Liver (tissue), 9 donors: ENCODE results near the gene HARBI1. TPM values are rescaled to one million over a fixed set of nuclear protein-coding genes. Genes with fewer than 3 reads are reported as not detected.

Experiments used
- DNase-seq: peaks from one replicate; pipeline ENCODE4 v3.0.0-alpha.2; 2017; ENCODE audit warnings: low spot score
- H3K27ac ChIP-seq, 2 donors: one replicate each; pipeline ENCODE4 v1.7.0; 2013; ENCODE audit warnings: inconsistent platforms in 2 of 2, low read length in 2 of 2, control low read depth in 1 of 2, low read depth in 1 of 2, mild to moderate bottlenecking in 1 of 2
- H3K27me3 ChIP-seq, 4 donors: one replicate each; pipeline versions ENCODE4 v1.6.1 to v1.7.0; 2013; ENCODE audit warnings: low read length in 3 of 4, inconsistent platforms in 1 of 4, mild to moderate bottlenecking in 1 of 4, moderate library complexity in 1 of 4; ENCODE audit not compliant: control insufficient read depth in 4 of 4, insufficient read depth in 4 of 4
- H3K36me3 ChIP-seq, 4 donors: one replicate each; pipeline versions ENCODE4 v1.6.1 to v1.7.0; 2013; ENCODE audit warnings: low read length in 3 of 4, mild to moderate bottlenecking in 3 of 4, low read depth in 1 of 4, moderate library complexity in 1 of 4; ENCODE audit not compliant: control insufficient read depth in 4 of 4, insufficient read depth in 3 of 4
- H3K4me1 ChIP-seq, 4 donors: one replicate each; pipeline versions ENCODE4 v1.6.1 to v1.7.0; 2013; ENCODE audit warnings: low read length in 3 of 4, mild to moderate bottlenecking in 3 of 4, moderate library complexity in 1 of 4; ENCODE audit not compliant: control insufficient read depth in 4 of 4, insufficient read depth in 4 of 4
- H3K4me3 ChIP-seq, 3 donors: one replicate each; pipeline versions ENCODE4 v1.6.1 to v1.7.0; 2013; ENCODE audit warnings: low read length in 3 of 3, control low read depth in 1 of 3, low read depth in 1 of 3, mild to moderate bottlenecking in 1 of 3
- H3K9ac ChIP-seq, 2 donors: one replicate each; pipeline ENCODE4 v1.7.0; 2013; ENCODE audit warnings: low read length in 2 of 2, mild to moderate bottlenecking in 2 of 2, moderate library complexity in 2 of 2, control low read depth in 1 of 2, low read depth in 1 of 2
- H3K9me3 ChIP-seq, 4 donors: one replicate each; pipeline versions ENCODE4 v1.6.1 to v1.7.0; 2013; ENCODE audit warnings: low read length in 3 of 4; ENCODE audit not compliant: control insufficient read depth in 4 of 4
- CTCF ChIP-seq: fragments of 150-350 bp; IDR thresholded peaks from 2 replicates; pipeline ENCODE4 v1.5.1; 2017; ENCODE audit warnings: improper control_type of control experiment, low read depth, low read length; ENCODE audit not compliant: missing input control
- EGR1 ChIP-seq, 2 donors: IDR thresholded peaks; 2 replicates each; pipeline ENCODE4 v1.6.1; 2016 to 2018; ENCODE audit warnings: antibody characterized with exemption in 2 of 2, low read depth in 2 of 2
- FOXA1 ChIP-seq: IDR thresholded peaks from 2 replicates; pipeline ENCODE4 v1.6.1; 2016; ENCODE audit warnings: antibody characterized with exemption
- FOXA2 ChIP-seq: IDR thresholded peaks from 2 replicates; pipeline ENCODE4 v1.6.1; 2016; ENCODE audit warnings: antibody characterized with exemption
- GABPA ChIP-seq, 2 donors: IDR thresholded peaks in 1 of 2; conservative IDR thresholded peaks in 1 of 2; 2 replicates each; pipeline ENCODE4 v1.6.1; 2016; ENCODE audit warnings: antibody characterized with exemption in 2 of 2, mild to moderate bottlenecking in 1 of 2, moderate library complexity in 1 of 2
- HNF4A ChIP-seq, 2 donors: conservative IDR thresholded peaks; 2 replicates each; pipeline ENCODE4 v1.6.1; 2016; ENCODE audit warnings: antibody characterized with exemption in 2 of 2, mild to moderate bottlenecking in 2 of 2
- JUND ChIP-seq, 2 donors: IDR thresholded peaks; 2 replicates each; pipeline ENCODE4 v1.6.1; 2016; ENCODE audit warnings: antibody characterized with exemption in 2 of 2
- NR2F2 ChIP-seq: IDR thresholded peaks from 2 replicates; pipeline ENCODE4 v1.6.1; 2016; ENCODE audit warnings: antibody characterized with exemption
- RAD21 ChIP-seq, 2 donors: IDR thresholded peaks; 2 replicates each; pipeline ENCODE4 v1.6.1; 2016; ENCODE audit warnings: antibody characterized with exemption in 2 of 2, mild to moderate bottlenecking in 2 of 2
- SP1 ChIP-seq: IDR thresholded peaks from 2 replicates; pipeline ENCODE4 v1.6.1; 2018; ENCODE audit warnings: antibody characterized with exemption, mild to moderate bottlenecking
- TAF1 ChIP-seq: conservative IDR thresholded peaks from 2 replicates; pipeline ENCODE4 v1.6.1; 2016; ENCODE audit warnings: antibody characterized with exemption, mild to moderate bottlenecking
- ZBTB33 ChIP-seq: IDR thresholded peaks from 2 replicates; pipeline ENCODE4 v1.6.1; 2016; ENCODE audit warnings: antibody characterized with exemption
- WGBS: extraction: QIAGEN DNeasy Blood & Tissue Kit; methylation state at CpG from one replicate; pipeline ENCODE4 v1.1.7; 2013; 5-methylcytosine and 5-hydroxymethylcytosine counted together
- polyA plus RNA-seq, 2 donors: library from polyadenylated mRNA; stranded (reverse) in 1 of 2; unstranded in 1 of 2; fragments of 200-250 nt in 1 of 2; fragments of >200 nt in 1 of 2; fragmentation: Nextera tagmentation in 1 of 2; extraction: Ambion mirVana in 1 of 2; gene quantifications; one replicate each; pipeline versions ENCODE4 v1.2.1 to v1.2.3, GENCODE V29; 2013 to 2015
- total RNA-seq, 2 donors: library from RNA; depleted of rRNA; stranded (reverse); fragments of >200 nt; gene quantifications; one replicate each; pipeline ENCODE4 v1.2.3, GENCODE V29; 2014
- TF ChIP-seq, protein P1 (sequence below): IDR thresholded peaks from 2 replicates; pipeline ENCODE4 v1.6.1; 2016; ENCODE audit warnings: antibody characterized with exemption
- TF ChIP-seq, protein P2 (sequence below): IDR thresholded peaks from 2 replicates; pipeline ENCODE4 v1.6.1; 2016; ENCODE audit warnings: antibody characterized with exemption, mild to moderate bottlenecking
- donor health status: healthy.
- donor health status: healthy.
- donor health status: healthy.
- donor health status: healthy.
- donor health status: healthy.

The HARBI1 gene
- total and polyA plus RNA-seq, 4 donors = 2.5 to 5.9 (median 3.3) TPM

DNA sequence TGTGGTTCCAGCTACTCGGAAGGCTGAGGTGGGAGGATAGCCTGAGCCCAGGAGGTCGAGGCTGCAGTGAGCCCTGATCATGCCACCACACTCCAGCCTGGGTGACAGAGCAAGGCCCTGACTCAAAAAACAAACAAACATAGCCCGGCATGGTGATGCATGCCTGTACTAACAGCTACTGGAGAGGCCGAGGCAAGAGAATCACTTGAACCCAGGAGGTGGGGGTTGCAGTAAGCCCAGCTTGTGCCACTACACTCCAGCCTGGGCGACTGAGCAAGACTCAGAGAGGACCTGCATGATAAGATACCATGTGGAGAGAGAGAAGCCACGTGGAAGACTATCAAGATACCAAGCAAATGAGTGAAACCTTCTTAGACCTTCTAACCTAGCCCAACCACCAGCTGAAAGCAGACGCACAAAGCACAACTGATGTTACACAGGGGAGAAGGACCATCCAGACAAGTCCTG, 59.3 kb downstream of the HARBI1 start (continued):
- TF ChIP-seq ZBTB33 = no peak
- no peak for TF ChIP-seq EGR1 (IDR thresholded peaks at IDR 0.05; ENCODE audit: low read depth in 2 of 2)
- no peak for TF ChIP-seq FOXA2
- TF ChIP-seq TAF1 = no peak

DNA sequence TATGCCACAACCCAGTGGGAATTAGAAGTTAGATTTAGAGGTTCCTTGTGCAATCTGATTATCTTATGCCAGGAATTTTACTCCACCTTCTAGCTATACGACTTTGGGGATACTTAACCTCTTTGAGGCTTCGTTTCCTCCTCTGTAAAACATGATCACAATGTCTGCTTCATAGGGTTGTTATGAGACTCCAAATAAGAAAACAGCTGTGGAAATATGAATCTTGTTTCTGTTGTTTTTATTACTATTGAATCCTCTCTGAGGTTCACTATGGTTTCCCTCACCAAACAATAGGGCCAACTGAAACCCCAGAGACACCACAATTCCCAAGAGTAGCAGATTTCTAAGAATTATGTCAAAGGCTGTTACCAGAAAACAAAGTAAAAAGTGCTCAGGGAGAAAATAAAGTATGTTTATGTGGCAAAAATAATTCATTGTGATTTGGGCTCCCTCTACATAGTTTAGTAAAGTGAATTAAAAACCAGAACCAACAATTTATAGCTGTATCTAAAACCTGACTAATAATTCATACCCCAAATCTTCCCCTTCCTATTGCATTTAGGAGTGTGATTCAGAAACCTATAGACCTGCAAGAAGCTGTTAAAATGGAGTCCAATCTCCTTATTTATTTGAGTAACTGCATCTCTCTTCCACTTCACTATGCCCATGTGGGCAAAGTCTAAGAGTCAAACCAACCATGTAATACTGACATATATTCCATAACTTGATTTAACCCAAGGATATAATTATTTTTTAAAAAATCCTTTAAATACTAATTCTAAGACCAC, 61.6 kb downstream of the HARBI1 start:
- Histone ChIP-seq H3K27me3 (no peaks in the 10 kb centered on the region), H3K9me3 (no peaks in the 10 kb centered on the region), H3K4me1 (peaks cover 10 to 24% (median 20%) of the 10 kb centered on the region in 4 donors), H3K9ac (no peak overlapping the region), H3K27ac (no peak overlapping the region), H3K36me3 (no peaks in the 10 kb centered on the region), H3K4me3 (no peak overlapping the region)
- 73% methylated on average over 2 of the region's 2 CpGs for WGBS
- no peak for DNase-seq
- no peak for TF ChIP-seq JUND (IDR thresholded peaks at IDR 0.05)
- no peak for TF ChIP-seq ZBTB33
- TF ChIP-seq EGR1 (IDR thresholded peaks at IDR 0.05; ENCODE audit: low read depth in 2 of 2) = no peak
- no peak for TF ChIP-seq NR2F2
- TF ChIP-seq, protein P1, sequence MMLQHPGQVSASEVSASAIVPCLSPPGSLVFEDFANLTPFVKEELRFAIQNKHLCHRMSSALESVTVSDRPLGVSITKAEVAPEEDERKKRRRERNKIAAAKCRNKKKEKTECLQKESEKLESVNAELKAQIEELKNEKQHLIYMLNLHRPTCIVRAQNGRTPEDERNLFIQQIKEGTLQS = no peak
- TF ChIP-seq TAF1 = no peak
- no peak for TF ChIP-seq FOXA1
- TF ChIP-seq CTCF = no peak
- TF ChIP-seq HNF4A (conservative IDR thresholded peaks at IDR 0.05) = no peak
- no peak for TF ChIP-seq FOXA2
- TF ChIP-seq, protein P2, sequence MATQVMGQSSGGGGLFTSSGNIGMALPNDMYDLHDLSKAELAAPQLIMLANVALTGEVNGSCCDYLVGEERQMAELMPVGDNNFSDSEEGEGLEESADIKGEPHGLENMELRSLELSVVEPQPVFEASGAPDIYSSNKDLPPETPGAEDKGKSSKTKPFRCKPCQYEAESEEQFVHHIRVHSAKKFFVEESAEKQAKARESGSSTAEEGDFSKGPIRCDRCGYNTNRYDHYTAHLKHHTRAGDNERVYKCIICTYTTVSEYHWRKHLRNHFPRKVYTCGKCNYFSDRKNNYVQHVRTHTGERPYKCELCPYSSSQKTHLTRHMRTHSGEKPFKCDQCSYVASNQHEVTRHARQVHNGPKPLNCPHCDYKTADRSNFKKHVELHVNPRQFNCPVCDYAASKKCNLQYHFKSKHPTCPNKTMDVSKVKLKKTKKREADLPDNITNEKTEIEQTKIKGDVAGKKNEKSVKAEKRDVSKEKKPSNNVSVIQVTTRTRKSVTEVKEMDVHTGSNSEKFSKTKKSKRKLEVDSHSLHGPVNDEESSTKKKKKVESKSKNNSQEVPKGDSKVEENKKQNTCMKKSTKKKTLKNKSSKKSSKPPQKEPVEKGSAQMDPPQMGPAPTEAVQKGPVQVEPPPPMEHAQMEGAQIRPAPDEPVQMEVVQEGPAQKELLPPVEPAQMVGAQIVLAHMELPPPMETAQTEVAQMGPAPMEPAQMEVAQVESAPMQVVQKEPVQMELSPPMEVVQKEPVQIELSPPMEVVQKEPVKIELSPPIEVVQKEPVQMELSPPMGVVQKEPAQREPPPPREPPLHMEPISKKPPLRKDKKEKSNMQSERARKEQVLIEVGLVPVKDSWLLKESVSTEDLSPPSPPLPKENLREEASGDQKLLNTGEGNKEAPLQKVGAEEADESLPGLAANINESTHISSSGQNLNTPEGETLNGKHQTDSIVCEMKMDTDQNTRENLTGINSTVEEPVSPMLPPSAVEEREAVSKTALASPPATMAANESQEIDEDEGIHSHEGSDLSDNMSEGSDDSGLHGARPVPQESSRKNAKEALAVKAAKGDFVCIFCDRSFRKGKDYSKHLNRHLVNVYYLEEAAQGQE = no peak
- no peak for TF ChIP-seq GABPA (IDR thresholded peaks at IDR 0.05 in 1 of 2, conservative IDR thresholded peaks at IDR 0.05 in 1 of 2)
- TF ChIP-seq RAD21 (IDR thresholded peaks at IDR 0.05) = no peak
- TF ChIP-seq SP1 = no peak
